Measurements from ENCODE around the gene PKN1.

PKN1 gene

GRCh38 chr19:14406645-14407401 is 26.3 kb upstream of the PKN1 start:
- DNase-seq (ENCODE audit: low spot score), result no peak

GRCh38 chr19:14407605-14408484 is 25.3 kb upstream of the PKN1 start:
- no peak for DNase-seq (ENCODE audit: low spot score)

GRCh38 chr19:14408491-14409145 is 24.5 kb upstream of the PKN1 start:
- DNase-seq (ENCODE audit: low spot score), result no peak

- DNase-seq (ENCODE audit: low spot score), result no peak
Observed at GRCh38 chr19:14409146-14410023, 23.7 kb upstream of the PKN1 start.

GRCh38 chr19:14410091-14411051 is 22.7 kb upstream of the PKN1 start:
- no peak for DNase-seq (ENCODE audit: low spot score)

- DNase-seq (ENCODE audit: low spot score), result no peak
Observed at GRCh38 chr19:14411161-14411937, 21.8 kb upstream of the PKN1 start.

- DNase-seq (ENCODE audit: low spot score), result no peak
Observed at GRCh38 chr19:14411938-14412245, 21.2 kb upstream of the PKN1 start.

- DNase-seq (ENCODE audit: low spot score), result no peak
Observed at GRCh38 chr19:14412324-14412995, 20.6 kb upstream of the PKN1 start.

GRCh38 chr19:14412996-14413692 is 20.0 kb upstream of the PKN1 start:
- no peak for DNase-seq (ENCODE audit: low spot score)

- no peak for DNase-seq (ENCODE audit: low spot score)
Observed at GRCh38 chr19:14413693-14414181, 19.4 kb upstream of the PKN1 start.

GRCh38 chr19:14414926-14415690 is 18.0 kb upstream of the PKN1 start:
- no peak for DNase-seq (ENCODE audit: low spot score)

GRCh38 chr19:14416817-14417231 is 16.3 kb upstream of the PKN1 start:
- no peak for DNase-seq (ENCODE audit: low spot score)

GRCh38 chr19:14418856-14419105 is 14.3 kb upstream of the PKN1 start:
- peak; percentile 92 for DNase-seq (ENCODE audit: low spot score)

- peak; percentile 99 for DNase-seq (ENCODE audit: low spot score)
Observed at GRCh38 chr19:14419106-14419813, 13.8 kb upstream of the PKN1 start, which contains the start of gene DDX39A. TSS of gene DDX39A (minus strand) at chr19:14419341. CDS start at chr19:14413220, 6,121 bp downstream.

- DNase-seq (ENCODE audit: low spot score), result peak; percentile 37
Observed at GRCh38 chr19:14425696-14426138, 7.4 kb upstream of the PKN1 start.

GRCh38 chr19:14427461-14427860 is 5.6 kb upstream of the PKN1 start:
- no peak for DNase-seq (ENCODE audit: low spot score)

GRCh38 chr19:14428882-14429416 is 4.2 kb upstream of the PKN1 start:
- DNase-seq (ENCODE audit: low spot score), result no peak

Measured in AG08395 (cell line).